Epithelial cell of proximal tubule (primary cell): Measurements from ENCODE around the gene DCAF12. TPM values are rescaled to one million over a fixed set of nuclear protein-coding genes. Genes with fewer than 3 reads are reported as not detected.
"Not testable (repeated sequence)": the region's sequence is repeated elsewhere in the genome, so short reads cannot be mapped to it uniquely, and the experiment has no call there.

Source experiments
- DNase-seq: peaks from one replicate; pipeline ENCODE4 v3.0.0-alpha.2; 2011; ENCODE audit warnings: low read depth
- H3K4me3 ChIP-seq: 2 replicates; pipeline ENCODE4 v1.5.1; 2011; ENCODE audit warnings: low read depth, mild to moderate bottlenecking, low read length
- CTCF ChIP-seq: conservative IDR thresholded peaks from 2 replicates; pipeline ENCODE4 v1.5.1; 2012; ENCODE audit warnings: low read depth, mild to moderate bottlenecking, low read length
- total RNA-seq: library from RNA; depleted of rRNA; stranded (reverse); fragments of >200 nt; gene quantifications from 2 replicates; pipeline ENCODE4 v1.2.3, GENCODE V29; 2015

The DCAF12 gene
- total RNA-seq, 1 donor from 2014 or later = 26.2 TPM

- DNase-seq = peak; percentile 82
- peak within 1 kb of the TSS; percentile 98 for H3K4me3 ChIP-seq
- TF ChIP-seq CTCF = no peak
Measured at GRCh38 chr9:34048727-34049629, 77.5 kb downstream of the DCAF12 start, which contains the start of gene UBAP2. UBAP2 (minus strand) TSS chr9:34048887; CDS start chr9:34017148, 31,739 bp downstream.

- H3K4me3 ChIP-seq = peak overlapping the region; percentile 98
- DNase-seq = no peak
- no peak for TF ChIP-seq CTCF
Measured at GRCh38 chr9:34047864-34048726, 78.4 kb downstream of the DCAF12 start.

- H3K4me3 ChIP-seq = peak overlapping the region; percentile 98
- no peak for TF ChIP-seq CTCF
- DNase-seq = no peak
Measured at GRCh38 chr9:34046784-34047379, 79.6 kb downstream of the DCAF12 start.

GRCh38 chr9:34045903-34046302 lies 80.6 kb downstream of the DCAF12 start:
- H3K4me3 ChIP-seq = no peak overlapping the region
- DNase-seq = no peak
- no peak for TF ChIP-seq CTCF

- H3K4me3 ChIP-seq, DNase-seq: not testable (repeated sequence)
Measured at GRCh38 chr9:34042074-34042473, 84.4 kb downstream of the DCAF12 start.

- DNase-seq, H3K4me3 ChIP-seq: not testable (repeated sequence)
Measured at GRCh38 chr9:34038851-34039250, 87.6 kb downstream of the DCAF12 start.

- no peak for TF ChIP-seq CTCF
- H3K4me3 ChIP-seq = no peak overlapping the region
- DNase-seq = no peak
Measured at GRCh38 chr9:34037626-34038025, 88.9 kb downstream of the DCAF12 start.
